ENCODE data around the gene SLC25A11.

The SLC25A11 gene

GRCh38 chr17:4966844-4967538 is 27.1 kb upstream of the SLC25A11 start:
- peak; percentile 99 for DNase-seq (ENCODE audit: low read depth in 2 of 2)

- DNase-seq (ENCODE audit: low read depth in 2 of 2), result no peak
Observed at GRCh38 chr17:4965311-4965986, 25.6 kb upstream of the SLC25A11 start.

- DNase-seq (ENCODE audit: low read depth in 2 of 2), result no peak
Observed at GRCh38 chr17:4960279-4960922, 20.6 kb upstream of the SLC25A11 start.

- DNase-seq (ENCODE audit: low read depth in 2 of 2), result no peak
Observed at GRCh38 chr17:4959261-4959965, 19.6 kb upstream of the SLC25A11 start.

GRCh38 chr17:4958102-4958501 is 18.3 kb upstream of the SLC25A11 start:
- DNase-seq (ENCODE audit: low read depth in 2 of 2), result no peak

- no peak for DNase-seq (ENCODE audit: low read depth in 2 of 2)
Observed at GRCh38 chr17:4956493-4957061, 16.7 kb upstream of the SLC25A11 start.

GRCh38 chr17:4955091-4955490 is 15.2 kb upstream of the SLC25A11 start:
- DNase-seq (ENCODE audit: low read depth in 2 of 2), result no peak

- DNase-seq (ENCODE audit: low read depth in 2 of 2), result no peak
Observed at GRCh38 chr17:4953451-4953961, 13.7 kb upstream of the SLC25A11 start.

- DNase-seq (ENCODE audit: low read depth in 2 of 2), result no peak
Observed at GRCh38 chr17:4951486-4951885, 11.6 kb upstream of the SLC25A11 start.

GRCh38 chr17:4950746-4951204 is 10.9 kb upstream of the SLC25A11 start, which contains the start of gene ENO3:
Gene ENO3, plus strand, starts transcription at chr17:4951119. Its CDS starts 711 bp downstream, at chr17:4951830.
- DNase-seq (ENCODE audit: low read depth in 2 of 2), result no peak

- DNase-seq (ENCODE audit: low read depth in 2 of 2), result no peak
Observed at GRCh38 chr17:4950075-4950745, 10.4 kb upstream of the SLC25A11 start.

- peak in 1 of 2 experiments; percentile 24 for DNase-seq (ENCODE audit: low read depth in 2 of 2)
Observed at GRCh38 chr17:4949321-4950074, 9.7 kb upstream of the SLC25A11 start.

GRCh38 chr17:4948931-4949320 is 9.1 kb upstream of the SLC25A11 start:
- peak; percentile 80 to 82 for DNase-seq (ENCODE audit: low read depth in 2 of 2)

GRCh38 chr17:4948166-4948930 is 8.5 kb upstream of the SLC25A11 start, which contains the start of gene PFN1:
Gene PFN1, minus strand, starts transcription at chr17:4948530. Its CDS starts 136 bp downstream, at chr17:4948394.
- peak; percentile 92 for DNase-seq (ENCODE audit: low read depth in 2 of 2)

- peak in 1 of 2 experiments; percentile 28 for DNase-seq (ENCODE audit: low read depth in 2 of 2)
Observed at GRCh38 chr17:4947411-4948165, 7.7 kb upstream of the SLC25A11 start.

GRCh38 chr17:4947010-4947410 is 7.2 kb upstream of the SLC25A11 start:
- DNase-seq (ENCODE audit: low read depth in 2 of 2), result no peak

GRCh38 chr17:4946312-4946976 is 6.6 kb upstream of the SLC25A11 start:
- no peak for DNase-seq (ENCODE audit: low read depth in 2 of 2)

- DNase-seq (ENCODE audit: low read depth in 2 of 2), result no peak
Observed at GRCh38 chr17:4945944-4946280, 6.1 kb upstream of the SLC25A11 start.

Measured in fibroblast of skin of left quadriceps (primary cell).